HG02571 (cell line): Measurements from ENCODE around the gene SP140.

Experiments
- ATAC-seq: cut with Tn5 transposase; IDR thresholded peaks from one replicate; pipeline ENCODE4 v1.9.1; 2021; ENCODE audit warnings: mild to moderate bottlenecking, moderate library complexity; ENCODE audit not compliant: unreplicated experiment

The SP140 gene

DNA sequence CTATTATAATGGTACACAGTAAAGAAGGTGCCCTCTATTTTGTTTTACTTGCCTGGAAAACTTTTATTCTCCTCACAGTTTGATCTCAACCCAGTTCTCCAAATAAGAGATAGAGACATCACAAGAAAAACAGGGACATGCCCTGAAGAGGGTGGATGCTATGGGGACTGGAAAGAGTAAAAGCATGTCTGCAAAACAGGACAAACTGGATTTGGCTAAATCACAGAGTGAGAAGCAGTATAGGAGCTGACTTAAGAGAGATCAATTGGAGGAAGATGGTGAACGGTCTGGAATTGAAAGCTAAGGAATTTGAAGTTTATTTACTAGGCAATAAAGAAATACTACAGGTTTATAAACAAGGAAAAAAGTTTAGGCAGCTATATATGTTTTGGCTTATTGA is 134.5 kb downstream of the SP140 start:
- no peak for ATAC-seq

DNA sequence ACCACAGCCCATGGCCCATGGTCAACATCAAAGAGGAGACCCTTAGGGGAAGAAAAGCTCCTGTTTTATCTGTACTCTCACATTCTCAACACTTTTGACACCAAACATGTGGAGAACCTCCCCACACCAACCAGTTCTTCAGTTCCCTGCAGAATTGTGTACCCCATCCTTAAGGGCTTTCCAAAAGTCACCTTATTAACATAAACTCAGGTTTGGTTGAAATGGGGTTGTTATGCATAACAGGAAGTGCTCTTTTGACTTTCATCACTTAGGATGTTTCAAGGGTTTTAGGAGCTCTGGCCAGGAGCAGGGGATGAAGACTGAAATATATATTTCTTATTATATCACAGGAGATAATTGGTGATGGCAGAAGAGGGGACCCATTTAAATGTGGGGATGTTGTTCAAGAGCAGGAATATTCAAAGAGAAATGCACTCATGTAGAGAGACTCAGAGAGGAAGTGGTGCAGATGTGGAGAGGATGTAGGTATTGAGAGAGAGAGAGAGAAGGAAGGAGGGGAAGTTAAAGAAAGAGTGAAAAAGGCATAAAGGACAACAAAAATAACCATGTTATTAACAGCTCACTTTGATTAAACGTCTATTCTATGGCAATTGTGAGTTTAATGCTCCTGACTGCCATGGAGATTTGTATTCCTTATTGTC is 136.6 kb downstream of the SP140 start:
- no peak for ATAC-seq
